ENCODE results near the gene UNC13D.

UNC13D gene

GRCh38 chr17:75827308-75828075 lies 16.7 kb downstream of the UNC13D start:
- peak; percentile 92 for DNase-seq (ENCODE audit: insufficient read length, low spot score)
- FAIRE-seq, result peak; percentile 88
- TF ChIP-seq POLR2A (IDR thresholded peaks at IDR 0.05; ENCODE audit: low read depth, low read length) (no peak), PAX5 (IDR thresholded peaks at IDR 0.05; ENCODE audit: insufficient read depth, low read length, severe bottlenecking) (no peak), SPI1 (IDR thresholded peaks at IDR 0.05; ENCODE audit: low read depth, low read length) (no peak), POLR2AphosphoS5 (IDR thresholded peaks at IDR 0.05; ENCODE audit: low read depth, low read length) (no peak), POU2F2 (IDR thresholded peaks at IDR 0.05; ENCODE audit: low read depth, low read length) (no peak), TAF1 (IDR thresholded peaks at IDR 0.05; ENCODE audit: low read depth, low read length) (no peak)

GRCh38 chr17:75826561-75827307 lies 17.5 kb downstream of the UNC13D start:
- no peak for DNase-seq (ENCODE audit: insufficient read length, low spot score)
- TF ChIP-seq POLR2AphosphoS5 (IDR thresholded peaks at IDR 0.05; ENCODE audit: low read depth, low read length), result peak; percentile 17; the same call in 1 of the 2 replicates
- no peak for TF ChIP-seq SPI1 (IDR thresholded peaks at IDR 0.05; ENCODE audit: low read depth, low read length)
- no peak for FAIRE-seq

- FAIRE-seq (no peak), DNase-seq (ENCODE audit: insufficient read length, low spot score) (no peak)
- no peak for TF ChIP-seq PAX5 (IDR thresholded peaks at IDR 0.05; ENCODE audit: insufficient read depth, low read length, severe bottlenecking)
Observed at GRCh38 chr17:75825748-75826370, 18.3 kb downstream of the UNC13D start.

- DNase-seq (ENCODE audit: insufficient read length, low spot score) (no peak), FAIRE-seq (no peak)
- no peak for TF ChIP-seq POU2F2 (IDR thresholded peaks at IDR 0.05; ENCODE audit: low read depth, low read length)
- TF ChIP-seq TAF1 (IDR thresholded peaks at IDR 0.05; ENCODE audit: low read depth, low read length), result no peak
- TF ChIP-seq SPI1 (IDR thresholded peaks at IDR 0.05; ENCODE audit: low read depth, low read length), result no peak
- TF ChIP-seq PAX5 (IDR thresholded peaks at IDR 0.05; ENCODE audit: insufficient read depth, low read length, severe bottlenecking), result no peak
- TF ChIP-seq POLR2A (IDR thresholded peaks at IDR 0.05; ENCODE audit: low read depth, low read length), result no peak
- TF ChIP-seq POLR2AphosphoS5 (IDR thresholded peaks at IDR 0.05; ENCODE audit: low read depth, low read length), result no peak
Observed at GRCh38 chr17:75825149-75825552, 19.1 kb downstream of the UNC13D start.

GRCh38 chr17:75824666-75825065 lies 19.5 kb downstream of the UNC13D start:
- FAIRE-seq (no peak), DNase-seq (ENCODE audit: insufficient read length, low spot score) (no peak)
- TF ChIP-seq PAX5 (IDR thresholded peaks at IDR 0.05; ENCODE audit: insufficient read depth, low read length, severe bottlenecking), result no peak
- TF ChIP-seq POLR2AphosphoS5 (IDR thresholded peaks at IDR 0.05; ENCODE audit: low read depth, low read length), result no peak
- no peak for TF ChIP-seq POLR2A (IDR thresholded peaks at IDR 0.05; ENCODE audit: low read depth, low read length)

GRCh38 chr17:75824050-75824552 lies 20.1 kb downstream of the UNC13D start:
- FAIRE-seq (no peak), DNase-seq (ENCODE audit: insufficient read length, low spot score) (no peak)
- no peak for TF ChIP-seq SPI1 (IDR thresholded peaks at IDR 0.05; ENCODE audit: low read depth, low read length)
- no peak for TF ChIP-seq POU2F2 (IDR thresholded peaks at IDR 0.05; ENCODE audit: low read depth, low read length)
- no peak for TF ChIP-seq POLR2AphosphoS5 (IDR thresholded peaks at IDR 0.05; ENCODE audit: low read depth, low read length)
- TF ChIP-seq PAX5 (IDR thresholded peaks at IDR 0.05; ENCODE audit: insufficient read depth, low read length, severe bottlenecking), result no peak

- FAIRE-seq (no peak), DNase-seq (ENCODE audit: insufficient read length, low spot score) (no peak)
Observed at GRCh38 chr17:75823257-75824041, 20.8 kb downstream of the UNC13D start.

GRCh38 chr17:75822800-75823166 lies 21.4 kb downstream of the UNC13D start:
- TF ChIP-seq POLR2A (IDR thresholded peaks at IDR 0.05; ENCODE audit: low read depth, low read length) (peak; percentile 10; the same call in 1 of the 2 replicates), POU2F2 (IDR thresholded peaks at IDR 0.05; ENCODE audit: low read depth, low read length) (no peak)
- DNase-seq (ENCODE audit: insufficient read length, low spot score), result no peak
- no peak for FAIRE-seq

More at GRCh38 chr17:75823257-75824041, 20.8 kb downstream of the UNC13D start:
- TF ChIP-seq PAX5 (IDR thresholded peaks at IDR 0.05; ENCODE audit: insufficient read depth, low read length, severe bottlenecking) (no peak), POU2F2 (IDR thresholded peaks at IDR 0.05; ENCODE audit: low read depth, low read length) (no peak), POLR2A (IDR thresholded peaks at IDR 0.05; ENCODE audit: low read depth, low read length) (no peak), SPI1 (IDR thresholded peaks at IDR 0.05; ENCODE audit: low read depth, low read length) (no peak), POLR2AphosphoS5 (IDR thresholded peaks at IDR 0.05; ENCODE audit: low read depth, low read length) (no peak), TAF1 (IDR thresholded peaks at IDR 0.05; ENCODE audit: low read depth, low read length) (no peak)

- FAIRE-seq (no peak), DNase-seq (ENCODE audit: insufficient read length, low spot score) (no peak)
- no peak for TF ChIP-seq PAX5 (IDR thresholded peaks at IDR 0.05; ENCODE audit: insufficient read depth, low read length, severe bottlenecking)
- TF ChIP-seq POU2F2 (IDR thresholded peaks at IDR 0.05; ENCODE audit: low read depth, low read length), result no peak
- TF ChIP-seq POLR2A (IDR thresholded peaks at IDR 0.05; ENCODE audit: low read depth, low read length), result peak; percentile 6; the same call in 1 of the 2 replicates
Observed at GRCh38 chr17:75822119-75822799, 21.9 kb downstream of the UNC13D start.
